PC-9 (cell line): ENCODE data around the gene ZC3HAV1. TPM values are rescaled to one million over a fixed set of nuclear protein-coding genes. Genes with fewer than 3 reads are reported as not detected.
"Not testable (repeated sequence)": the region's sequence is repeated elsewhere in the genome, so short reads cannot be mapped to it uniquely, and the experiment has no call there.

ENCODE experiments used
- BruUV-seq: library from RNA; stranded (reverse); fragments of 400-500 nt; replicated peaks from 2 replicates; lab custom pipeline; 2021; lab: Mats Ljungman, UMichigan
- CTCF ChIA-PET: fragments of 300-600 bp; sonication (Branson Sonifier 250); formaldehyde crosslinking; loops from one replicate; lab custom pipeline; 2022; ENCODE audit warnings: antibody characterized with exemption; lab: Charles Lee
- POLR2A ChIA-PET: fragments of 300-600 bp; sonication (Branson Sonifier 250); formaldehyde crosslinking; loops from one replicate; lab custom pipeline; 2022; ENCODE audit warnings: antibody characterized with exemption; ENCODE audit not compliant: unreplicated experiment; lab: Charles Lee
- DNase-seq, 2 experiments: peaks; one replicate each; pipeline versions ENCODE4 v3.0.0 to v3.0.0-alpha.2; 2015 to 2022; ENCODE audit warnings: mixed read lengths in 1 of 2
- H2AFZ ChIP-seq: fragments of 200-600 bp; sonication (generic); 2 replicates; pipeline ENCODE4 v1.8.1; 2017; ENCODE audit warnings: antibody characterized with exemption
- H3F3A ChIP-seq: fragments of 200-600 bp; sonication (generic); 2 replicates; pipeline ENCODE4 v1.8.1; 2017; ENCODE audit warnings: antibody characterized with exemption, mild to moderate bottlenecking, low read depth; ENCODE audit not compliant: insufficient read depth
- H3K27ac ChIP-seq: fragments of 200-600 bp; sonication (generic); 2 replicates; pipeline ENCODE4 v1.6.1; 2016; ENCODE audit warnings: mixed run types
- H3K27me3 ChIP-seq: fragments of 200-600 bp; sonication (generic); 2 replicates; pipeline ENCODE4 v1.6.1; 2016; ENCODE audit warnings: low read depth, mixed run types; ENCODE audit not compliant: insufficient read depth
- H3K36me3 ChIP-seq: fragments of 200-600 bp; sonication (generic); 2 replicates; pipeline ENCODE4 v1.6.1; 2016; ENCODE audit warnings: low read depth, mixed run types
- H3K4me1 ChIP-seq: fragments of 200-600 bp; sonication (generic); replicated peaks from 2 replicates; pipeline ENCODE4 v1.6.1; 2016; ENCODE audit warnings: mixed run types; ENCODE audit not compliant: insufficient read depth
- H3K4me2 ChIP-seq: fragments of 200-600 bp; sonication (generic); 2 replicates; pipeline ENCODE4 v1.6.1; 2017; ENCODE audit warnings: mixed run types
- H3K4me3 ChIP-seq: fragments of 200-600 bp; sonication (generic); 2 replicates; pipeline ENCODE4 v1.6.1; 2016; ENCODE audit warnings: mixed run types
- H3K79me2 ChIP-seq: fragments of 200-600 bp; sonication (generic); 2 replicates; pipeline ENCODE4 v1.6.1; 2017; ENCODE audit warnings: low read depth, mixed run types
- H3K9me2 ChIP-seq: fragments of 200-600 bp; sonication (generic); 2 replicates; pipeline ENCODE4 v1.8.1; 2017; ENCODE audit warnings: mild to moderate bottlenecking; ENCODE audit not compliant: insufficient read depth
- H3K9me3 ChIP-seq: fragments of 200-600 bp; sonication (generic); 2 replicates; pipeline ENCODE4 v1.8.1; 2016; ENCODE audit warnings: low read depth; ENCODE audit not compliant: insufficient read depth
- H4K20me1 ChIP-seq: fragments of 200-600 bp; sonication (generic); 2 replicates; pipeline ENCODE4 v1.8.1; 2017; ENCODE audit not compliant: insufficient read depth
- CTCF ChIP-seq: fragments of 200-600 bp; sonication (generic); conservative IDR thresholded peaks from 2 replicates; pipeline ENCODE4 v1.6.1; 2017; ENCODE audit warnings: mixed run types, antibody characterized with exemption, mild to moderate bottlenecking, moderate library complexity
- EZH2 ChIP-seq: fragments of 200-600 bp; sonication (generic); IDR thresholded peaks from 2 replicates; pipeline ENCODE4 v1.8.0; 2017; ENCODE audit warnings: antibody characterized with exemption, low read depth
- intact Hi-C: fragments of 100-400 bp; cut with micrococcal nuclease; formaldehyde crosslinking; loops from one replicate; pipeline ENCODE4 v1.10.0; 2022; ENCODE audit not compliant: unreplicated experiment
- total RNA-seq: library from RNA; stranded (reverse); gene quantifications from 2 replicates; pipeline ENCODE4 v1.2.3, GENCODE V29; 2021

The ZC3HAV1 gene
- total RNA-seq, 1 experiment from 2014 or later = 36.7 TPM

- no peaks in the 10 kb centered on the region for H3K79me2 ChIP-seq
- no peaks in the 10 kb centered on the region for H3K36me3 ChIP-seq
- H3K9me3 ChIP-seq = no peaks in the 10 kb centered on the region
- no TSS peak for BruUV-seq
- H3K27ac ChIP-seq = no peak overlapping the region
- DNase-seq = no peak
- H3F3A ChIP-seq = no peaks in the 10 kb centered on the region
- intact Hi-C loops = loop anchor here (5.0 kb wide), 1 partner anchor 101 kb away; the partner anchor contains the start of gene UBN2
- TF ChIP-seq CTCF (no peak), EZH2 (no peak)
- no peak overlapping the region for H3K4me3 ChIP-seq
- H3K4me1 ChIP-seq = peaks cover 10% of the 10 kb centered on the region; the same call in 1 of the 2 replicates
- peaks cover 10% of the 10 kb centered on the region; the same call in 1 of the 2 replicates for H3K27me3 ChIP-seq
- H2AFZ ChIP-seq = no peak overlapping the region
- no peaks in the 10 kb centered on the region for H3K9me2 ChIP-seq
- H3K4me2 ChIP-seq = no peak overlapping the region
- POLR2A ChIA-PET = interaction anchor here (0.6 kb wide), 1 partner anchor 14 kb away, joined by 4 read pairs; no protein-coding TSS in a partner anchor
- H4K20me1 ChIP-seq = no peaks in the 10 kb centered on the region
- CTCF ChIA-PET = no interaction called here
Observed at GRCh38 chr7:139131601-139132041, 22.1 kb upstream of the ZC3HAV1 start.

GRCh38 chr7:139129814-139130213, 20.3 kb upstream of the ZC3HAV1 start:
- CTCF ChIA-PET, H3K4me2 ChIP-seq, H3F3A ChIP-seq, H3K27ac ChIP-seq, BruUV-seq, H2AFZ ChIP-seq, H4K20me1 ChIP-seq, H3K9me2 ChIP-seq, H3K79me2 ChIP-seq, H3K9me3 ChIP-seq, DNase-seq, H3K4me3 ChIP-seq, POLR2A ChIA-PET, H3K36me3 ChIP-seq: not testable (repeated sequence)
- Histone ChIP-seq H3K4me1 (peaks cover 10% of the 10 kb centered on the region; the same call in 1 of the 2 replicates), H3K27me3 (peaks cover 10% of the 10 kb centered on the region; the same call in 1 of the 2 replicates)
- intact Hi-C loops = loop anchor here (5.0 kb wide), 1 partner anchor 102 kb away; the partner anchor contains the start of gene UBN2

GRCh38 chr7:139127648-139128047, 18.1 kb upstream of the ZC3HAV1 start:
- no TSS peak for BruUV-seq
- H3K36me3 ChIP-seq = no peaks in the 10 kb centered on the region
- no peak overlapping the region for H3K4me3 ChIP-seq
- DNase-seq = no peak
- no peaks in the 10 kb centered on the region for H3K9me2 ChIP-seq
- no peak for TF ChIP-seq CTCF
- no peak for TF ChIP-seq EZH2
- ChIA-PET CTCF (interaction anchor here (0.7 kb wide), 1 partner anchor 31 kb away, joined by 4 read pairs; no protein-coding TSS in a partner anchor), POLR2A (no interaction called here)
- no peaks in the 10 kb centered on the region for H3K79me2 ChIP-seq
- no peaks in the 10 kb centered on the region for H4K20me1 ChIP-seq
- H3K4me2 ChIP-seq = no peak overlapping the region
- H3K27ac ChIP-seq = no peak overlapping the region
- H3K9me3 ChIP-seq = no peaks in the 10 kb centered on the region
- no peaks in the 10 kb centered on the region for H3K4me1 ChIP-seq
- no peaks in the 10 kb centered on the region for H3F3A ChIP-seq
- intact Hi-C loops = no loop called here
- H2AFZ ChIP-seq = no peak overlapping the region
- H3K27me3 ChIP-seq = peaks cover 10% of the 10 kb centered on the region; the same call in 1 of the 2 replicates
